Heart left ventricle (tissue), 13 donors: ENCODE data around the gene VTI1A.

Experiments
- CTCF ChIP-seq, 12 donors: fragments of 200-600 bp; sonication (generic) in 4 of 12; IDR thresholded peaks; one replicate each; pipeline versions ENCODE4 v1.5.0 to v1.8.0; 2018 to 2022; ENCODE audit warnings: antibody characterized with exemption in 12 of 12, mild to moderate bottlenecking in 5 of 12
- POLR2A ChIP-seq, 2 donors: fragments of 450-650 bp; IDR thresholded peaks; one replicate each; pipeline ENCODE4 v1.6.1; 2017; ENCODE audit warnings: antibody characterized with exemption in 2 of 2, mild to moderate bottlenecking in 2 of 2, moderate library complexity in 2 of 2
- donor health status: ischemic (EF 13 %, LVEDD 7.1; RV severe dilation, severe dysfunction).
- donor health status: DM: no; HTN: yes; CAD: no.
- donor health status: DM: no; HTN: no; CAD: no.
- donor health status: ischemic (EF 25% LVEDD 6.9; RV normal size, moderate dysfunction).
- donor health status: ischemic (EF 25% LVEDD 5.7; RV mildly dilated, moderate dysfunction).
- donor health status: ischemic (EF 35%, LVEDD 5.7; RV mildly dilated, moderate dysfunction).
- donor health status: nonischemic (EF 11% LVEDD 7.7; RV severe dilation, severe dysfunction).
- donor health status: DM: yes; HTN: yes; CAD: no.
- donor health status: PGD.
- donor health status: ischemic (EF 29% LVEDD 5.4; RV normal size, mild dysfunction).
- donor health status: nonischemic (EF 23%, LVEDD 6.1; RV moderate dilation, normal function).

GRCh38 chr10:112587729-112588128, 140.7 kb downstream of the VTI1A start:
- TF ChIP-seq POLR2A (IDR thresholded peaks at IDR 0.05) (no peak), CTCF (IDR thresholded peaks at IDR 0.05) (no peak)
